Bronchial epithelial cell (primary cell): Measurements from ENCODE around the gene UBE2D4. TPM values are rescaled to one million over a fixed set of nuclear protein-coding genes. Genes with fewer than 3 reads are reported as not detected.
A peak's percentile ranks its signal among the peaks of the same experiment; 100 is the strongest.

Source experiments
- DNase-seq: peaks from one replicate; pipeline ENCODE4 v3.0.0-alpha.2; 2010; ENCODE audit warnings: low read depth
- FAIRE-seq: peaks from 2 replicates; lab custom pipeline; 2011; peaks lifted over from hg19 to GRCh38; lab: Jason Lieb, UNC
- H3K27me3 ChIP-seq: 2 replicates; pipeline ENCODE4 v1.5.1; 2011; ENCODE audit warnings: low read length; ENCODE audit not compliant: control insufficient read depth, insufficient read depth
- H3K36me3 ChIP-seq: 2 replicates; pipeline ENCODE4 v1.5.1; 2011; ENCODE audit warnings: low read length; ENCODE audit not compliant: control insufficient read depth, insufficient read depth
- H3K4me3 ChIP-seq: 2 replicates; pipeline ENCODE4 v1.5.1; 2011; ENCODE audit warnings: mild to moderate bottlenecking, low read depth, low read length, control low read depth
- CTCF ChIP-seq: IDR thresholded peaks from 2 replicates; pipeline ENCODE4 v1.5.1; 2011; ENCODE audit warnings: mild to moderate bottlenecking, moderate library complexity, low read length, control low read depth, inconsistent platforms; ENCODE audit not compliant: insufficient read depth, severe bottlenecking
- total RNA-seq: library from RNA; depleted of rRNA; stranded (reverse); fragments of >200 nt; gene quantifications from 2 replicates; pipeline ENCODE4 v1.2.1, GENCODE V29; 2014

The UBE2D4 gene
- total RNA-seq, 1 donor from 2014 or later = 3.9 TPM

DNA sequence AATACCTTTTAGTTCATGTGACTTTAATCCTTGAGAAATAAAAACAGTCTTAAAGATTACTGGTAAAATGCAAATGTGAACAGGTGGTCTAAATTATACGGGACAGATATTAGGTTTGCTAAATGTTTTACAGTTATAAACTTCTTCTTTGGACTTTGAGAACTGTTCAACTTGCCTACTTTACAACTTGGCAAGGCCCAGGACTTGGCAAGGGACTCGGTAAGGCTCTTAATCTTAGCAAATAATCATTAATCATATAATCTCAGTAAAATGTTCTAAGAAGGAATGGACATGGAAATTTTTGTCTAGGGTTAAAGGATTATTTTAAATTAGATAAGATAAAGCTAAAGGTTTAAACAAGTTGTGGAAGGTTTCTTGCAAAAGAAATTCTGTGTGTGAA lies 4.8 kb upstream of the UBE2D4 start:
- no peaks in the 10 kb centered on the region for H3K27me3 ChIP-seq
- FAIRE-seq (no peak), DNase-seq (no peak)
- H3K36me3 ChIP-seq = peaks cover 3% of the 10 kb centered on the region
- no peak overlapping the region for H3K4me3 ChIP-seq
- no peak for TF ChIP-seq CTCF

GRCh38 chr7:43922726-43923125 lies 3.5 kb upstream of the UBE2D4 start:
- TF ChIP-seq CTCF = no peak
- H3K4me3 ChIP-seq = no peak overlapping the region
- H3K36me3 ChIP-seq = peaks cover 3% of the 10 kb centered on the region
- FAIRE-seq = no peak
- no peaks in the 10 kb centered on the region for H3K27me3 ChIP-seq
- DNase-seq = no peak

- Histone ChIP-seq H3K27me3 (no peaks in the 10 kb centered on the region), H3K36me3 (no peaks in the 10 kb centered on the region), H3K4me3 (peak overlapping the region; percentile 69)
- FAIRE-seq (no peak), DNase-seq (no peak)
- no peak for TF ChIP-seq CTCF
Measured at GRCh38 chr7:43926798-43927123, 525 bp downstream of the UBE2D4 start.

GRCh38 chr7:43927810-43928209 lies 1.6 kb downstream of the UBE2D4 start:
- FAIRE-seq (no peak), DNase-seq (no peak)
- no peak for TF ChIP-seq CTCF
- Histone ChIP-seq H3K36me3 (no peaks in the 10 kb centered on the region), H3K27me3 (no peaks in the 10 kb centered on the region), H3K4me3 (no peak overlapping the region)

- FAIRE-seq (no peak), DNase-seq (no peak)
- Histone ChIP-seq H3K27me3 (no peaks in the 10 kb centered on the region), H3K36me3 (no peaks in the 10 kb centered on the region), H3K4me3 (no peak overlapping the region)
- TF ChIP-seq CTCF = no peak
Measured at GRCh38 chr7:43929529-43930457, 3.6 kb downstream of the UBE2D4 start.
